HG03066 (cell line): ENCODE results near the gene CD99.

Experiments
- ATAC-seq: cut with Tn5 transposase; IDR thresholded peaks from one replicate; pipeline ENCODE4 v1.9.1; 2021; ENCODE audit warnings: low read depth; ENCODE audit not compliant: unreplicated experiment

Gene CD99, protein sequence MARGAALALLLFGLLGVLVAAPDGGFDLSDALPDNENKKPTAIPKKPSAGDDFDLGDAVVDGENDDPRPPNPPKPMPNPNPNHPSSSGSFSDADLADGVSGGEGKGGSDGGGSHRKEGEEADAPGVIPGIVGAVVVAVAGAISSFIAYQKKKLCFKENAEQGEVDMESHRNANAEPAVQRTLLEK

DNA sequence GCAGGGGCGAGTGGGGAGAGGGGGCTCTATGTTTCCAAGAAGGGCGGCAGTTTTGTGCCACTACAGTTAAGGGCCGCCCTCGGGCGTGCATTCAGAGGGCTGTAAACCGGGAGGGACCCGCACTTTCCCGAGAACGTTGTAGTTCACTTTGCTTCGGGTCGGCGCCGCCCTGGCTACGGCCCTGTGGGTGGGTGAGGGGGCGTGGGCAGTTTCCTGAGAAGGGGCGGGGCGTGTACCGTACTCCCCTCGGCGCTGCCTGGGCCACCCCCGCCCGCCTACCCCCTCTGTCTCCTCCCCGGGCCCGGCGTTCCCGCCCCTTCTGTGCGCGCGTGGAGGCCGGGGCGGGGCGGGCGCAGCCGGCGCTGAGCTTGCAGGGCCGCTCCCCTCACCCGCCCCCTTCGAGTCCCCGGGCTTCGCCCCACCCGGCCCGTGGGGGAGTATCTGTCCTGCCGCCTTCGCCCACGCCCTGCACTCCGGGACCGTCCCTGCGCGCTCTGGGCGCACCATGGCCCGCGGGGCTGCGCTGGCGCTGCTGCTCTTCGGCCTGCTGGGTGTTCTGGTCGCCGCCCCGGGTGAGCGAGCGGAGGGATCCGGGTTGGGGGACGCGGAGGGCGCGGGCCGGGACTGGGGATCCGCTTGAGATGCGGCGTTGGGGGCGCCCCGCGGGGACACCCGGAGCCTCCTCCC, at the start of gene CD99:
Gene CD99 (plus strand): TSS at position 440 of the 687 bp plus-strand sequence. CDS start 66 bp downstream, at position 506.
- ATAC-seq: peak; percentile 81

DNA sequence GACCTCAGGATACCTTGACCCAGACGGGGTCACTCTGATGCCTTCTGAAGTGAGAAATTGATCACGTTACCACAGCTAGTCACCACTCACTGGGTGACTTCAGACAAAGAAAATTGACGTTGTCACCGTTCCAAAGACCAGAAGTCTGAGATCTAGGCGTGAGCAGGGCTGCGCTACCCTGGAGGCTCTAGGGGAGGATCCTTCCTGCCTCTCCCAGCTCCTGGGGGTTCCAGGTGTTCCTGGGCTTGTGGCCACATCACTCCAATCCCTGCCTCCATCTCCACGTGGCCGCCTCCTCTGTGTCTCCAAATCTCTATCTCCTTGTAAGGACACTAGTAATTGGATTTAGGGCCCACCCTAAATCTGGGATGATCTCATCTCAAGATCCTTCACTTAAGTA, 48.9 kb upstream of the CD99 start:
- ATAC-seq: no peak

DNA sequence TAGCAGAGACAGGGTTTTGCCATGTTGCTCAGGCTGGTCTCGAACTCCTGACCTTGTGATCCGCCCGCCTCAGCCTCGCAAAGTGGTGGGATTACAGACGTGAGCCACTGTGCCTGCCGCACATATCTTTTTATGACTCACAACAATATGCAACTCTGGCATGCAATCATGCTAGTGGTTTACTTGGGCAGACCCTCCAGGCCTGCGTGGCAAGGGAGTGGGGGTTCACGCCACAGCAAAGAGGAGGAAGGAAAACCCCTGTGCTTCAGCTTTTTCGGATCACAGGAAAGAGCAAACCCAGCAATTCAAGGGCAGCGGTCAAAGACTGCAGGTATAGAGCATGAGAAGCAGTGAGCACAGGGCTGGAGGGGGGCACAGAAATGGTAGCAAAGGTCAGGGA, 48.3 kb upstream of the CD99 start:
- ATAC-seq: no peak

DNA sequence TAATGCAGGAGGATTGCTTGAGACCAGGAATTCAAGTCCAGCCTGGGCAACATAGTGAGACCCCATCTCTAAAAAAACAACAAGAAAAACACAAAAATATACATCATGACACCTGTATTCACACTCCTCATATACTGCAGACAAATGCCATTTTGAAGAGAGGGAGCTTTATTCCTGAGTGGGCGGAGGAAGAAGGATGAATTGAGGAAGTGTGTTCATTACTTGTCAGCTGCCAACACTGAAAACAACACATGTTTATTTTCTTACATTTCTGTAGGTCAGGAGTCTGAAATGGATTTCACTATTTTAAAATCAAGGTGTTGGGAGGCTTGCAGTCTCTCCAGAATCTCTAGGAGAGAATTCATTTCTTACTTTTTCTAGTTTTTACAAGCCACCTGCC, 47.2 kb upstream of the CD99 start:
- no peak for ATAC-seq

DNA sequence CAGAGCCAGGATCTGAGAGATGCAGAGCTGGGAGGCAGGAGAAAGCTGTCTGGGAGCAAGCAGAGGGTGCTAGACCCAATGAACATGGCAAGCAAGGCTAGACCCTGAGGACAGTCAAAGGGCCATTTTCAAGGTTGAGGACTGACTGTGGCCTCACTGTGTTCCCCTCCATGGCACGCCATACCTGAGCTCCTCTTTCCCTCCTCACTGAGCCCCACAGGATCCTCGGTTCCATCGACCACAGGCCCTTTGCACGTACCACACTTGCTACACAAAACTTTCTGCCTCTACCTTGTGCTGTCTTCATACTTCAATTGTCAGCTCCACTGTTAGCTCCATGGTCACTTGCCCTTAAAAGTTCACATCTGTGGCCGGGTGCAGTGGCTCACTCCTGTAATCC, 45.5 kb upstream of the CD99 start:
- no peak for ATAC-seq

DNA sequence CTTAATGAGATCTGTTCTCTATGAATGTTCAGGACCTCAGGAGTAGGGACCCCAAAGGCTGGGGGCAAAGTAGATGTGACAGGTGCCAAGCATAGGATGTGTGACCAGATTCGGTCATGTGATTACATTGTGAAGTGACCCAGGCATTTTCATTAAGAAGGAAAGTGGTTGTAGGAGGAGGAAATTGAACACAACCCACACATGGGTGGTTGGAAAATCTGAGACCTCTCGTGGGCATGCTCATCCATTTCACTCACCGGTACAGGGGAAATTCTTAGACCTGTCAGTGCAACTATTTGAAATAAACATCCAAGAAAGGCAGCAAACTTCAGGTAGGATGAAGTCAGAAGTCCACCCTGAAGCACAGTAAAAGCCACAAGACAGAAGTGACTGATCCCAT, 43.5 kb upstream of the CD99 start:
- no peak for ATAC-seq

DNA sequence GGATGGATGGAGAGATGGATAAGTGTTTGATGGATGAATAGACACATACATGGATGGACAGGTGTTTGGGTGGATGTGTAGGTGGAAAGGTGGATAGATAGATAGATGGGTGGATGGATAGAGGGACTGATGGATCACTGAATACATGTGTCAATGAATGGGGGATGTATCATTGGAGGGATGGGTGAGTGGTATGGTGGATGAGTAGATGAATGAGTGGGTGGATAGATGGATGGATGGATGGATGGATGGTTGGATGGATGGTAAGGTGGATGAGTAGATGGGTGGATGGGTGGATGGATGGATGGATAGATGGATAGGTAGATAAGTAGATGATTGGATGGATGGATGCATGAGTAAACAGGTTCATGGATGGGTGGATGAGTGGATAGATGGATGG, 41.1 kb upstream of the CD99 start:
- no peak for ATAC-seq

DNA sequence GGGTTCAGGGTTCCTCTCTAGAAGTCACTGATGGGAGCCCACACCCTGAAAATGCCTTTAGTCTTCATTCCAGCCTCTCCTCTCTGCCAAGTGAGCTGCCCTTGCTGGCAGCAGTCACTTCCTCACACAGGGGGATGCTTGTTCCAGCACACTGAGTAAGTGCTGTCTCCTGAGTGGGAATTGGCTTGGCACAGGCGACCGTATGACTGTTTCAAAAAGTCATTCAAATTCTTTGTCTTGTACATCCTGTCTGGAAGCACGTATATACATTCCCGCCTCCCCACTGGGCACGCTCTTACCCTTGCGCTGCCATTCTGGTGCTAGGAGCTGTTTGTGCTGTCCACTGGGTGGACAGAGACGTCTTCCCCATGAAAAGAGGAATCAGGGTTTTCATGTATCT, 40.2 kb upstream of the CD99 start:
- no peak for ATAC-seq

DNA sequence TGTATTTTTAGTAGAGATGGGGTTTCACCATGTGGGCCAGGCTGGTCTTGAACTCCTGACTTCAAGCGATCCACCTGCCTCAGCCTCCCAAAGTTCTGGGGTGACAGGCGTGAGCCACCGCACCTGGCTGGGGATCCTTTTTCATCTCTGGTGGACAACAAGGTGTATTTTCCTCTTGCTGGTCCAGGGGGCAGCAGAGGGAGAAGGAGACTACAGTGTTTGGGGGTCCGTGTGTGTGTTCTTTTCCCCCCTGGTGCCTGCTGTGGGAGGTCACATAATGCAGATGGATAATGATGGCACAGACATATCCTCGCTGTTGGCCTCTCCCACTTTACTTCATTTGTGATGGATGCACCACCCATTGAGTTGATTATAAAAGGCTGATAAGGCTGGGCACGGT, 39.0 kb upstream of the CD99 start:
- no peak for ATAC-seq

DNA sequence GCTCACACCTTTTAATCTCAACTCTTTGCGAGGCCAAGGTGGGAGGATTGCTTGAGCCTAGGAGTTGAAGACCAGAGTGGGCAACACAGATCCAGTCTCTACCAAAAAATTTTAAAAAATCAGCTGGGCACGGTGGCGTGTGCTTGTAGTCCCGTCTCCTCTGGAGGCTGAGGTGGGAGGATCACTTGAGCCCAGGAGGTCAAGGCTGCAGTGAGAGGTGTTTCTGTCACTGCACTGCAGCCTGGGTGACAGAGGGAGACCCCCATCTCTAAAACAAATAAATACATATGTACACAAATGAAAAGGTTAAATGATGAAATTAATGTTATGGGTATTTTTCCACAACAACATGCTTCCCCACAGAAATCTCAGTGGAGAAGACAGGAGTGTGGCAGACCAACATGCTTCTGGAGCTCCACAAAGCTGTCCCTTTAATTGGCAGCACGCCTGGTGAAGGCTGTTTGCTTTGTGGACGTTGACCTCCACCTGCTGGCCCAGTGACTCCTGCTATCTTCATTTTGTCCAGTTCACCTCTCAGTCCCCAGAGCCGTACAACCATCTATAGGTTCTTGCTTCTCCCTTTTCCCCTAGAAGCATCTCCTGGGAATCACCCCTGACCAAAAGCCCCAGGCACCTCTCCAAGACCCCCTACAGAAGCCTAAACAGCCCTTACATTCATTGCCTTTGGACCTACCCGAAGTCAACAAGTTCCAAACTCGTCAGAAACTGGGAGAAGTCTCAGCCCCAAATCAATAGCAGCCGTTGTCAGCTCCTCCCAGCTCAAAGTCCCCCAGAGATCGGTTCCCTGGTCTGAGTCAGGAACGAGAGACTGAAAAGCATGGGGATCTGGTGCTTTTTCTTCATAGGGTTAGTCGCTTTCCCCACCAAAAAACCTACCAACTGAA, 36.4 kb upstream of the CD99 start:
- ATAC-seq: no peak

DNA sequence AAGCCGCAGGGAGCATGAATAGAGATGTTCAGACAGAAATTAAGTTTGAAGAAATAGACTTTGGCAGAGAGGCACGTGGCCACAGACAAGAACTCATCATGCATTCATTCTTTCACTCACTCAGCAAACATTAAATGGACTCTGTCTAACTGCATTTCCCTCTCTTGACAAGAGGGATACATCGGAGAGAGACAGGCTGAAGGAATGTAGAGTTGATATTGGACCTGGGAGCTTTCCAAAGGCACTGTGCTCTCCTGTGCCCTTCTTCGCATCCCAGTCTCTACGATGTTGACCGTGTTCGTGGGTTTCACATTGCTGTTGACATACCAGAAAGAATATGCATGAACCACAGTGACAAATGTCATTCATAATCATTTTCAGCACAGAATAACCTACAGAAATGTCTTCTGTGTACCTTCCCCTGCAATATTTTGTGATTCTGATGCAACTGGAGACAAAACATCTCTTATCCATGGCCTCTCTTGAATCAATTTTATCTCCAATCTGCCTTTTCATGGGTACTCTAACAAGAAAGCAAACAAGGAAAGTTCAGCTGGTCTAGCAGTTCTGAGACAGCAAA, 34.7 kb upstream of the CD99 start:
- no peak for ATAC-seq

DNA sequence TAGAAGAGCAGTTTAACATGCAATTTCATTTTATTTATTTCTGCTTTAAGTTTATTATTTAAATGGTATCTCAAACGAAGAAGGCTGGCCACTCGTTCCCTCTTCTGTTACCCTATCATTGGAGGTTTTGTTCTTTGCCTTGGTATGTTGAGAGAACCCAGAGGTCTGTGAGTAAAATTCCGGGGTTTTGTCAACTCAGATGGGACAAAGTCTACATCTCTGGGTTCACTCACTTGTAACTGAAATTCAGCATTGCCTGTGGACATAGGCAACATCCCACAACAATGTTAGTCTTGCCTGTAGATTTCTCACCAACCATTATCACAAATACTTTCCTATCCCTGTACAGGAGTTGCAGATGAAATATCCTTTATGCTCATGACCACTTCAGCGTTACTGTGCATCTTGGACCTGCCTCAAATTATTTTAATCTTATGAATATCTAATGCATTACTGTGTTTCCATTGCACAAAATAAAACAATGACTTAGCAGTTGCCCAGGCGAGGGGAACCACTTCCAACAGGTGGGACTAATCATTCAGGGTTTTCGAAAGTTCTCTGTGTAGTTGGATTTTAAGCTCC, 33.5 kb upstream of the CD99 start:
- no peak for ATAC-seq

DNA sequence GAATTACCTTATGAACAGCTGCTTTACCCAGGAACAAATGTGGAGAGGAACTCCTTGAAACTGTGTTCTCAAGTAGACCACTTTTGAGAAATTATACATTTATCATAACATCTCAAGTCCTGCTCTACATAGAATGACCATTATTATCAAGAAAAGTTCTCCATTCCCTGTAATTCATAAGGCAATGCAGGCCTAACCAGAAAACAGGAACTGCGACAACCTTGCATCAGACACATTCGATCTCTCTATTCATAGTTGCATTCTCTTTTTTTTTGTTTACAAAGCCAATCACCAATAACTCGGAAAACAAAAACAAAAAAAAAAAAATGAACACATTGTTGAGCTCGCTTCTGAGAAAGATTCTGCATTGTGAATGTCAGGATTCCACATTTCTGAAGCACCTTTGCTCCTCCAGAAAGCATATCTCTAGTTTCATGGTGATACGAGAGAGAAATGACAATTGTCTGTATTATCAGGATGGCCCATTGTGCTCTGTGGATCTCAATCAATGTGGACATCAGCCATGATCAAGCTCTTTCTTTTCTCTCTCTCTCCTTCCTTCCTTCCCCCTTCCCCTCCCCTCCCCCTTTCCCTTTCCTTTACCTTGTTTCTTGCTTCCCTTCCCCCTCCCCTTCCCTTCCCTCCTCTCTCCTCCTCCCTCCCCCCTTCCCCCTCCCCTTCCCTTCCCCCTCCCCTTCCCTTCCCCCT, 32.4 kb upstream of the CD99 start:
- ATAC-seq: no peak

DNA sequence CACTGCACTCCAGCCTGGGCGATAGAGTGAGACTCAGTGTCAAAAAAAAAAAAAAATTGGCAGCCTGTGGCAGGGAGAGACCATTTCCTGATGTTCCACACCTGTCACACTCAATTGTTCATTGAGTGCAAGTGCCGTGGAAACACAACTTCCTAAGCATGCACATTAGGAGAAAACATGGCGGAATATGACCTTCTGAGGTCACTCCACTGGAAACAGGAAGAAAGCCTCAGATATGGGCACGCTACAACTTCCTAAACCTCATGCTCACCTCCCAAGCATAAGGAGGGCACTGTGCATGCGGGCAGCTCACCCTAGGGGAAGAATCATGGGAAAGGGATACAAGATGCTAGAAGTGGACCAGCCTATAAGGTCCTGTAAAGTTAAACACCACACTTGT, 28.5 kb upstream of the CD99 start:
- ATAC-seq: no peak

DNA sequence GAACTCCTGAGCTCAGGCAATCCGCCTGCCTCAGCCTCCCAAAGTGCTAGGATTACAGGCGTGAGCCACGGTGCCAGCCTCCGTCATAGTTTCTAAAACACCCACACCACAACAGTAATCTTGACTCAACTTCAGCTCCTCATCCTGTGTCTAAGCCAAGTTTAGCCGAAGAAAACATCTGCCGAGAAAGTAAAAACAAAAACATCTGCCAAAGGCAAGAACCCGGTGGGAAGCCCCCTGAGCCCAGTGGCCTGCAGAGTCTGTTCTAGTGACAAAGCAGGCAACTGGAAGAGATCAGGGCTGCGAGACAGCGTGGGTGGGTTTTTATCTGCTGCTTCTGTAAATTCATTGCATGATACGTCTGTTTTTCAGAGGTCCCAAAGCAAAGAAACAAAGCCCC, 26.6 kb upstream of the CD99 start:
- ATAC-seq: no peak

DNA sequence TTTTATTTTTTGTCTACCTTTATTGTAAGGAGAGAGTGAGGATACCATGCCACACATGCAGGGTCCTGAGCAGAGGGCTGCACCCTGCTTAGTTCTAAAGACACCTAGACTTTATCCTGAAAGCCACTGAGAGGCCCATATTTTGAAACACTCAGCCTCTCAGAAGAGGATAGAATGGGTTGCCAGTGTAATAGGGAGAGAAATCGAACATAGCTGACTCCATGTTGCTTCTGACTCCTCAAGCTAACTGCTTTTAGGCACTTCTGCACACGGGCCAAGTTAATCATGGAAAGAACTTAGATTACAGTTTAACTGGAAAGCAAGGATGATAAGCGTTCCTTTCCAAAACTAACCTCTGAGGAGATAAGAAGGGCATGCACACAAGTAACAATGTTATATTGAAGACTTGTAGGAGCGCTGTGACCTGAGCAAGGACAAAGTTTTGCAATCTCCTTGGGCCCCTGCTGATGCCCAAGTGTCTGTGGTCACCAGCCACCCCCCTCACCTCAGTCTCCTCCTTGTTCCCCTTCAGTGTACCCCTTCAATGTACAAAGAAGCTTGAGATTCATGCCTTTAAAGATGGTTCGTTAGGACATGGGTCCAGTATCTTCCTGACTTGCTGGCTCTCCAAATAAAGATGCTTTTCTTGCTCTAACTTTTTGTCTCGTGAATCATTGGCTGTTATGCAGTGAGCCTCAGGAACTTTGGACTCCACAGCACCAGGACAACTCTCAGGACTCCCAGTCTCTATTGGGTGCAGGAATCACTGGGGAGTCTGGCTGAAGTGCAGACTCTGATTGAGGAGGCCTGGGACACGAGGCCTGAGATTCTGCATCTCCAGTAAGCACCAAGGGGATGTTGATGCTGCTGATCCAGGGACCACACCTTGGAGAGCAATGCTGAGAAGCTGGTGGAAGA, 25.4 kb upstream of the CD99 start:
- ATAC-seq: no peak

DNA sequence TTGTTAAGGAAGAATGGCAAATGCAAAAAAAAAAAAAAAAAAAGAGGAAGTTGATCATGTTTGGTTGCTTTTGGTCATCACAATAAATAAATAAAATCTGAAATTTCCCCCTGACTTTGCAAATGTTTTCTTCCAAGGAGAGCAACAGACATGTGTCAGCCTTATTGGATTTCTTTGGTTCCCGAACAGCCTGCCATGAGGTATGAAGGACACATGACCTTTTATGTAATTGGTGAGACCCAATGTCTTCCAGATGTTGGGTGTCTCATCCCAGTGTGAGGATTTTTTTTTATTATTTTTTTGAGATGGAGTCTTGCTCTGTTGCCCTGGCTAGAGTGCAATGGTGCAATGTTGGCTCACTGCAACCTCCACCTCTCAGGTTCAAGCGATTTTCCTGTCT, 24.6 kb upstream of the CD99 start:
- ATAC-seq: no peak

DNA sequence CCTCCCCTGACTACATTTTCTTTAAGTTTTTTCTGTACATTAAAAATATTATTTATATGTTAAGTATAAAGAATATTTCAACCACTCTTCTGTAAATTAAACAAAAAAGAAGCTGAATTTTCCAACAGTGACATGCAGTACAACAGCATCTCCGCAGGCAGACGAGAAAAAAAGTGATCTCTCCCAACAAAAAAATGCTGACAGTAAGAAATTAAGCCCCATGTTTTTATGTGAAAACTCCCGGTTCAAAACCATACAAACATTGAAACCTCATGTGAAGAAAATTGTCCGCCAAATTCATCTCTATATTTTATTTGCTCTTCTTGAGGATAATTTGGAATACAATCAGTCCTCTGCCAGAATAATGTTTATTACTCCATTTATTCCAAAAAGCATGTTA, 20.1 kb upstream of the CD99 start:
- ATAC-seq: no peak

DNA sequence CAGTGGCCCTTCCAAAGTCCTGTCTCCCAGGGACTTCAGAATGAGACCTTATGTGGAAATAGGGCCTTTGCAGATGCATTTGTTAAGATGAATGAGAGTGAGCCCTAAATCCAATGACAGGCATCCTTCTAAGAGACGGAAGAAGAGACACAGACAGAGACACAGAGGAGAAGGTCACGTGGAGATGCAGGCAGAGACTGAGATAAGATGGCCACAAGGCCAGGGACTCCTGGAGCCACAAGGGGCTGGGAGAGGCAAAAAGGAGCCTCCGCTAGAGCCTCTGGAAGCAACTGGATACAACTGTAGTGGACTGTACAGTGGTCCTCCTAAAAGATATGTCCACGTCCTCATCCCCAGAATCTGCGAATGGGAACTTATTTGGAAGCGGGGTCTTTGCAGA, 19.0 kb upstream of the CD99 start:
- no peak for ATAC-seq
